K562 (cell line): ENCODE measurements around the gene CPN2. TPM values are rescaled to one million over a fixed set of nuclear protein-coding genes. Genes with fewer than 3 reads are reported as not detected.
A peak's percentile ranks its signal among the peaks of the same experiment; 100 is the strongest.

Experiments
- ARHGAP35 ChIP-seq: fragments of 450-650 bp; IDR thresholded peaks from 2 replicates; pipeline ENCODE4 v1.6.1; 2018; ENCODE audit not compliant: partially characterized antibody
- ERF ChIP-seq: fragments of 450-650 bp; formaldehyde crosslinking; IDR thresholded peaks from 2 replicates; pipeline ENCODE4 v1.4.0; 2020; ENCODE audit warnings: mild to moderate bottlenecking, mixed read lengths
- ETV6 ChIP-seq, 3 experiments: fragments of 150-350 bp in 1 of 3; sonication (generic) in 1 of 3; formaldehyde crosslinking in 1 of 3; IDR thresholded peaks; 2 replicates each; pipeline versions ENCODE4 v1.6.1 to v1.8.0; 2014 to 2022; ENCODE audit warnings: borderline replicate concordance in 2 of 3, low read depth in 2 of 3, antibody characterized with exemption in 1 of 3, low read length in 1 of 3, mild to moderate bottlenecking in 1 of 3, missing genetic modification reagents in 1 of 3
- GTF2E2 ChIP-seq: fragments of 200-800 bp; sonication (Bioruptor generic); IDR thresholded peaks from 2 replicates; pipeline ENCODE4 v1.6.1; 2016; ENCODE audit warnings: missing genetic modification characterization, missing compliant biosample characterization
- GTF2F1 ChIP-seq: IDR thresholded peaks from 2 replicates; pipeline ENCODE4 v1.6.1; 2011; ENCODE audit warnings: low read depth, low read length, improper control_type of control experiment
- HMG20A ChIP-seq: fragments of 450-650 bp; formaldehyde crosslinking; conservative IDR thresholded peaks from 2 replicates; pipeline ENCODE4 v1.4.0; 2020; ENCODE audit warnings: mild to moderate bottlenecking, mixed read lengths
- LEF1 ChIP-seq: fragments of 450-650 bp; IDR thresholded peaks from 2 replicates; pipeline ENCODE4 v1.6.1; 2016; ENCODE audit warnings: mild to moderate bottlenecking
- NFRKB ChIP-seq: fragments of 450-650 bp; IDR thresholded peaks from 2 replicates; pipeline ENCODE4 v1.6.1; 2016; ENCODE audit warnings: low read depth
- PML ChIP-seq: IDR thresholded peaks from 2 replicates; pipeline ENCODE4 v1.6.1; 2012; ENCODE audit warnings: low read length, inconsistent platforms
- RBM15 ChIP-seq: fragments of 200-400 bp; formaldehyde crosslinking; IDR thresholded peaks from 2 replicates; pipeline ENCODE4 v1.6.1; 2018; ENCODE audit warnings: mild to moderate bottlenecking, low read length, moderate library complexity; ENCODE audit not compliant: insufficient read depth
- SRF ChIP-seq, 2 experiments: fragments of 250-450, 450-650 bp in 1 of 2; sonication (Bioruptor Pico) in 1 of 2; sonication (generic) in 1 of 2; formaldehyde crosslinking; IDR thresholded peaks; 2 replicates each; pipeline versions ENCODE4 v1.5.0 to v1.5.1; 2020 to 2022; ENCODE audit warnings: mild to moderate bottlenecking in 1 of 2, missing genetic modification reagents in 1 of 2
- TAF9B ChIP-seq: fragments of 450-650 bp; IDR thresholded peaks from 2 replicates; pipeline ENCODE4 v1.6.1; 2018; ENCODE audit warnings: mild to moderate bottlenecking; ENCODE audit not compliant: partially characterized antibody
- TEAD4 ChIP-seq, 2 experiments: sonication (generic) in 1 of 2; formaldehyde crosslinking in 1 of 2; IDR thresholded peaks; 2 replicates each; pipeline versions ENCODE4 v1.6.1 to v1.8.0; 2012 to 2022; ENCODE audit warnings: borderline replicate concordance in 1 of 2, inconsistent platforms in 1 of 2, low read length in 1 of 2, mild to moderate bottlenecking in 1 of 2, missing genetic modification reagents in 1 of 2
- ZBTB33 ChIP-seq: sonication (generic); formaldehyde crosslinking; IDR thresholded peaks from 2 replicates; pipeline ENCODE4 v1.8.1; 2023; ENCODE audit warnings: mild to moderate bottlenecking, missing genetic modification reagents
- ZBTB49 ChIP-seq: sonication (generic); formaldehyde crosslinking; IDR thresholded peaks from 2 replicates; pipeline ENCODE4 v1.8.0; 2022; ENCODE audit warnings: missing genetic modification reagents, mild to moderate bottlenecking, borderline replicate concordance
- ZBTB8A ChIP-seq: fragments of 450-650 bp; IDR thresholded peaks from 2 replicates; pipeline ENCODE4 v1.6.1; 2018; ENCODE audit warnings: mild to moderate bottlenecking, moderate library complexity; ENCODE audit not compliant: partially characterized antibody
- ZNF175 ChIP-seq: fragments of 200-800 bp; sonication (Bioruptor generic); IDR thresholded peaks from 2 replicates; pipeline ENCODE4 v1.6.1; 2016; ENCODE audit warnings: low read depth, mild to moderate bottlenecking, missing genetic modification characterization, missing compliant biosample characterization
- ZNF232 ChIP-seq: sonication (generic); formaldehyde crosslinking; IDR thresholded peaks from 2 replicates; pipeline ENCODE4 v1.8.0; 2022; ENCODE audit warnings: mild to moderate bottlenecking, missing genetic modification reagents
- ZNF280A ChIP-seq: fragments of 450-650 bp; IDR thresholded peaks from 2 replicates; pipeline ENCODE4 v1.6.1; 2018; ENCODE audit warnings: mild to moderate bottlenecking, low read depth; ENCODE audit not compliant: partially characterized antibody
- polyA plus RNA-seq, 8 experiments: library from polyadenylated mRNA; depleted of rRNA in 4 of 8; stranded (reverse) in 5 of 8; unstranded in 3 of 8; fragments of >200 nt; fragmentation: Nextera tagmentation in 2 of 8; fragmentation: Illumina TruSeq in 1 of 8; extraction: Ambion mirVana in 2 of 8; extraction: Trizol in 1 of 8; gene quantifications; 2 replicates each; pipeline versions ENCODE4 v1.2.1 to v1.2.3, GENCODE V29; 2011 to 2014; ENCODE audit warnings: inconsistent platforms in 1 of 8, missing spikeins in 1 of 8
- total RNA-seq, 7 experiments: library from RNA; depleted of rRNA in 6 of 7; stranded (reverse); fragments of >200 nt in 6 of 7; fragmentation: Illumina TruSeq in 2 of 7; extraction: Trizol in 2 of 7; gene quantifications; 2 replicates each; pipeline versions ENCODE4 v1.2.1 to v1.2.3, GENCODE V29; 2011 to 2021; ENCODE audit warnings: low replicate concordance in 1 of 7

The CPN2 gene
- total and polyA plus RNA-seq, 9 of the 15 experiments (the other 6 are each of a cell fraction or from before 2014, with no cell fraction given): not detected

- TF ChIP-seq LEF1 (peak; percentile 48; the same call in 1 of the 2 replicates), ZBTB49 (CRISPR knock-in tag) (no peak), GTF2E2 (no peak), SRF (CRISPR knock-in tag; IDR thresholded peaks at IDR 0.05) (no peak; a peak in 1 of 4 replicates), GTF2F1 (no peak), ZBTB33 (CRISPR knock-in tag) (no peak), TEAD4 (IDR thresholded peaks at IDR 0.05; ENCODE audit: low read length) (peak; percentile 48; the same call in 1 of the 2 replicates), TEAD4 (CRISPR knock-in tag; IDR thresholded peaks at IDR 0.05; ENCODE audit: borderline replicate concordance) (no peak), ARHGAP35 (no peak), ZNF175 (CRISPR knock-in tag) (no peak), ETV6 (IDR thresholded peaks at IDR 0.05; ENCODE audit: borderline replicate concordance in 1 of 2, low read depth in 2 of 2, low read length in 1 of 2) (no peak), ETV6 (CRISPR knock-in tag; IDR thresholded peaks at IDR 0.05; ENCODE audit: borderline replicate concordance) (no peak), NFRKB (no peak), ZNF280A (no peak), RBM15 (no peak), TAF9B (no peak), HMG20A (no peak), ZNF232 (CRISPR knock-in tag) (no peak), ERF (CRISPR knock-in tag) (no peak), PML (no peak), ZBTB8A (no peak)
Observed at GRCh38 chr3:194312743-194313281, 38.3 kb downstream of the CPN2 start (continued).
